ENCODE measurements around the gene PECR.

GRCh38 chr2:216064665-216065064, 16.9 kb downstream of the PECR start:
- TF ChIP-seq POLR2AphosphoS5 (IDR thresholded peaks at IDR 0.05; ENCODE audit: low read depth, low read length) (no peak), ZC3H4 (CRISPR knock-in tag; IDR thresholded peaks at IDR 0.05; ENCODE audit: borderline replicate concordance) (no peak), EZH2 (conservative IDR thresholded peaks at IDR 0.05; ENCODE audit: low read depth, low read length) (no peak), SMC3 (IDR thresholded peaks at IDR 0.05; ENCODE audit: low read length) (no peak)
